ENCODE data around the gene GANC. TPM values are rescaled to one million over a fixed set of nuclear protein-coding genes. Genes with fewer than 3 reads are reported as not detected.

Gene GANC
- total RNA-seq, 2 experiments from 2014 or later, result 27.9 to 31.7 TPM

DNA sequence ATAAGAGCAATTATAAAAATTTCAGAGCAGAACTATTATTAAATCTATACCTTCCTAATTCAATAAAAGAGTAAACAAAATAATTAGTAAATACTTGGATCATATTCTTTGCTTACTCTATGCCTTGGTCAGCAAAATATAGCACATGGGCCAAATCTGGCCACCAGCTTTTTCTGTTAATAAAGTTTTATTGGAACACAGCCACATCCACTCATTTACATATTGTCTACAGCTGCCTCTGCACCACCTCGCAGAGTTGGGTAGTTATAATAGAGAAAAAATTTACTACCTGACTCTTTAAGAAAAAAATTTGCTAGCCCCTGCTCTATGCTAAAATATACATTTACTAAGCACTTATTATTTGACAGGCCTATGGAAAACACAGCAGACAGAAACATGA is 32.2 kb upstream of the GANC start:
- Histone ChIP-seq H2AFZ (ENCODE audit: low read length) (no peak overlapping the region), H3K9me2 (ENCODE audit: insufficient read depth, low read length) (no peaks in the 10 kb centered on the region), H3K9me3 (ENCODE audit: low read length) (no peaks in the 10 kb centered on the region), H3K27ac (ENCODE audit: low read depth, low read length, poor library complexity, severe bottlenecking) (no peak overlapping the region), H3K4me3 (ENCODE audit: low read depth, low read length, poor library complexity, severe bottlenecking) (no peak overlapping the region), H3K4me2 (ENCODE audit: low read length) (no peak overlapping the region), H3K4me1 (ENCODE audit: insufficient read depth, low read length, poor library complexity, severe bottlenecking) (no peaks in the 10 kb centered on the region), H3K36me3 (ENCODE audit: insufficient read depth, low read length) (peaks cover 61% of the 10 kb centered on the region), H3K79me2 (ENCODE audit: insufficient read depth, low read depth, low read length) (no peaks in the 10 kb centered on the region), H4K20me1 (ENCODE audit: insufficient read depth, low read length) (no peaks in the 10 kb centered on the region)
- BruUV-seq (replicated peaks), result no TSS peak
- no peak for TF ChIP-seq EZH2phosphoT487 (IDR thresholded peaks at IDR 0.05; ENCODE audit: borderline replicate concordance, low read depth, low read length)
- TF ChIP-seq, protein P1, sequence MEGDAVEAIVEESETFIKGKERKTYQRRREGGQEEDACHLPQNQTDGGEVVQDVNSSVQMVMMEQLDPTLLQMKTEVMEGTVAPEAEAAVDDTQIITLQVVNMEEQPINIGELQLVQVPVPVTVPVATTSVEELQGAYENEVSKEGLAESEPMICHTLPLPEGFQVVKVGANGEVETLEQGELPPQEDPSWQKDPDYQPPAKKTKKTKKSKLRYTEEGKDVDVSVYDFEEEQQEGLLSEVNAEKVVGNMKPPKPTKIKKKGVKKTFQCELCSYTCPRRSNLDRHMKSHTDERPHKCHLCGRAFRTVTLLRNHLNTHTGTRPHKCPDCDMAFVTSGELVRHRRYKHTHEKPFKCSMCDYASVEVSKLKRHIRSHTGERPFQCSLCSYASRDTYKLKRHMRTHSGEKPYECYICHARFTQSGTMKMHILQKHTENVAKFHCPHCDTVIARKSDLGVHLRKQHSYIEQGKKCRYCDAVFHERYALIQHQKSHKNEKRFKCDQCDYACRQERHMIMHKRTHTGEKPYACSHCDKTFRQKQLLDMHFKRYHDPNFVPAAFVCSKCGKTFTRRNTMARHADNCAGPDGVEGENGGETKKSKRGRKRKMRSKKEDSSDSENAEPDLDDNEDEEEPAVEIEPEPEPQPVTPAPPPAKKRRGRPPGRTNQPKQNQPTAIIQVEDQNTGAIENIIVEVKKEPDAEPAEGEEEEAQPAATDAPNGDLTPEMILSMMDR (conservative IDR thresholded peaks at IDR 0.05; ENCODE audit: low read length), result no peak
- ChIA-PET CTCF (ENCODE audit: unreplicated experiment) (no interaction called here), POLR2A (interaction anchor here (1.0 kb wide), 1 partner anchor 1405 kb away, joined by 4 read pairs; no protein-coding TSS in a partner anchor)
- DNase-seq (ENCODE audit: low spot score), result no peak
- intact Hi-C loops (cut with micrococcal nuclease; ENCODE audit: unreplicated experiment), result no loop called here

DNA sequence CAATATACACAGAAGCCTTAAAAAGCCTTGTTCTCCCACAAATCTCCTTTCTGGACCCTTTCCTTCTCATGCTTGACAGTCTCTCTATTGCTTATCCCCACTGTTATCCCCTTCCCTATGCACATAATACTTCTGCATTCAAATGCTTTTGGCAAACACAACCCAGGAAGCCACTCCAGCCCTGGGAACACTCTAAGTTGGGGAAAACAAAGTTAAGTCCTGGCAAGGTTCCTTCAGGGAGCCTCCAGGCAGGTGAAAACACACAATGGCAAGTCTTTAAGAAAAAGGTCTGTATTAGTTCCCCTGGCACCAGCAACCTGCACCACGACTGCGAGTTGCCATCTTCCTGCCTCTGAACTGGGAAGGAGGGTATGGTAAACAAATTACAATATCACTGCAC is 19.7 kb upstream of the GANC start:
- H3K79me2 ChIP-seq (ENCODE audit: insufficient read depth, low read depth, low read length), result no peaks in the 10 kb centered on the region
- H3K9me2 ChIP-seq (ENCODE audit: insufficient read depth, low read length), result no peaks in the 10 kb centered on the region
- peaks cover 67% of the 10 kb centered on the region for H3K36me3 ChIP-seq (ENCODE audit: insufficient read depth, low read length)
- intact Hi-C loops (cut with micrococcal nuclease; ENCODE audit: unreplicated experiment), result no loop called here
- ChIA-PET CTCF (ENCODE audit: unreplicated experiment) (no interaction called here), POLR2A (interaction anchor here (1.1 to 1.4 kb wide), 3 partner anchors 20 to 25 kb away, joined by 3 to 4 read pairs (median 3); partner anchors contain the start of genes GANC and TMEM87A)
- no TSS peak for BruUV-seq (replicated peaks)
- H4K20me1 ChIP-seq (ENCODE audit: insufficient read depth, low read length), result no peaks in the 10 kb centered on the region
- no peak overlapping the region for H3K4me3 ChIP-seq (ENCODE audit: low read depth, low read length, poor library complexity, severe bottlenecking)
- no peaks in the 10 kb centered on the region for H3K4me1 ChIP-seq (ENCODE audit: insufficient read depth, low read length, poor library complexity, severe bottlenecking)
- H2AFZ ChIP-seq (ENCODE audit: low read length), result no peak overlapping the region
- H3K27ac ChIP-seq (ENCODE audit: low read depth, low read length, poor library complexity, severe bottlenecking), result no peak overlapping the region
- no peak overlapping the region for H3K4me2 ChIP-seq (ENCODE audit: low read length)
- no peak for TF ChIP-seq EZH2phosphoT487 (IDR thresholded peaks at IDR 0.05; ENCODE audit: borderline replicate concordance, low read depth, low read length)
- TF ChIP-seq, protein P1 (conservative IDR thresholded peaks at IDR 0.05; ENCODE audit: low read length), result no peak
- no peak for DNase-seq (ENCODE audit: low spot score)
- peaks cover 9% of the 10 kb centered on the region; the same call in 1 of the 2 replicates for H3K9me3 ChIP-seq (ENCODE audit: low read length)

DNA sequence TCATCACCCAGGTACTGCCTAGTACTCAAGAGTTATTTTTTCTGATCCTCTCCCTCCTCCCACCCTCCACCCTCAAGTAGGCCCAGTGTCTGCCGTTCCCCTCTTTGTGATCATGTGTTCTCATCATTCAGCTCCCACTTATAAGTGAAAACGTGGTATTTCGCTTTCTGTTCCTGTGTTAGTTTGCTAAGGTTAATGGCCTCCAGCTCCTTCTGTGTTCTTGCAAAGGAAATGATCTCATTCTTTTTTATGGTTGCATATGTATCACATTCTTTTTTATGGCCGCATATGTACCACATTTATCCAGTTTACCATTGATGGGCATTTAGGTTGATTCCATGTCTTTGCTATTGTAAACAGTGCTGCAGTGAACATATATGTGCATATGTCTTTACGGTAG is 8.2 kb upstream of the GANC start:
- Histone ChIP-seq H3K27ac (ENCODE audit: low read depth, low read length, poor library complexity, severe bottlenecking) (no peak overlapping the region), H2AFZ (ENCODE audit: low read length) (no peak overlapping the region), H3K79me2 (ENCODE audit: insufficient read depth, low read depth, low read length) (peaks cover 15% of the 10 kb centered on the region; the same call in 1 of the 2 replicates), H3K4me3 (ENCODE audit: low read depth, low read length, poor library complexity, severe bottlenecking) (no peak overlapping the region), H3K9me2 (ENCODE audit: insufficient read depth, low read length) (no peaks in the 10 kb centered on the region), H3K36me3 (ENCODE audit: insufficient read depth, low read length) (peaks cover 91% of the 10 kb centered on the region), H3K4me1 (ENCODE audit: insufficient read depth, low read length, poor library complexity, severe bottlenecking) (no peaks in the 10 kb centered on the region), H3K9me3 (ENCODE audit: low read length) (no peaks in the 10 kb centered on the region), H3K4me2 (ENCODE audit: low read length) (no peak overlapping the region), H4K20me1 (ENCODE audit: insufficient read depth, low read length) (no peaks in the 10 kb centered on the region)
- ChIA-PET POLR2A (interaction anchor here (0.6 kb wide), 1 partner anchor 796 kb away, joined by 4 read pairs; no protein-coding TSS in a partner anchor), CTCF (ENCODE audit: unreplicated experiment) (no interaction called here)
- no TSS peak for BruUV-seq (replicated peaks)
- TF ChIP-seq, protein P1 (conservative IDR thresholded peaks at IDR 0.05; ENCODE audit: low read length), result no peak
- no peak for TF ChIP-seq EZH2phosphoT487 (IDR thresholded peaks at IDR 0.05; ENCODE audit: borderline replicate concordance, low read depth, low read length)
- intact Hi-C loops (cut with micrococcal nuclease; ENCODE audit: unreplicated experiment), result no loop called here
- no peak for DNase-seq (ENCODE audit: low spot score)
